ENCODE measurements around the gene OR6S1.

The OR6S1 gene

GRCh38 chr14:20609215-20610001 is 32.1 kb downstream of the OR6S1 start (continued):
- TF ChIP-seq ZNF629 (tag by site-specific recombination; IDR thresholded peaks at IDR 0.05) (no peak), ZXDB (tag by site-specific recombination; IDR thresholded peaks at IDR 0.05) (no peak), ZNF214 (tag by site-specific recombination; IDR thresholded peaks at IDR 0.05; ENCODE audit: borderline replicate concordance) (no peak), HIC1 (tag by site-specific recombination; IDR thresholded peaks at IDR 0.05) (peak; percentile 63; the same call in 1 of the 2 replicates), ZNF416 (tag by site-specific recombination; IDR thresholded peaks at IDR 0.05) (no peak), ZNF175 (tag by site-specific recombination; IDR thresholded peaks at IDR 0.05) (no peak), ZNF366 (tag by site-specific recombination; conservative IDR thresholded peaks at IDR 0.05) (no peak), ZFP3 (tag by site-specific recombination; IDR thresholded peaks at IDR 0.05; ENCODE audit: low read depth) (no peak), ZNF280D (tag by site-specific recombination; IDR thresholded peaks at IDR 0.05) (no peak), HOXD13 (CRISPR knock-in tag; IDR thresholded peaks at IDR 0.05; ENCODE audit: borderline replicate concordance) (no peak), PRDM2 (tag by site-specific recombination; IDR thresholded peaks at IDR 0.05; ENCODE audit: borderline replicate concordance) (no peak), MZF1 (tag by site-specific recombination; IDR thresholded peaks at IDR 0.05; ENCODE audit: borderline replicate concordance) (no peak), ELK4 (IDR thresholded peaks at IDR 0.05; ENCODE audit: borderline replicate concordance, low read depth, low read length) (no peak), ZNF521 (tag by site-specific recombination; IDR thresholded peaks at IDR 0.05) (no peak), ZNF561 (tag by site-specific recombination; IDR thresholded peaks at IDR 0.05; ENCODE audit: borderline replicate concordance) (peak; percentile 71), ZEB2 (tag by site-specific recombination; IDR thresholded peaks at IDR 0.05) (peak; percentile 30; the same call in 1 of the 2 replicates), ZNF701 (tag by site-specific recombination; IDR thresholded peaks at IDR 0.05) (no peak), ZNF362 (tag by site-specific recombination; IDR thresholded peaks at IDR 0.05) (no peak), INSM2 (tag by site-specific recombination; IDR thresholded peaks at IDR 0.05) (0 out of 2 replicates have a peak, but pooled peaks have one; percentile 11), ZNF777 (tag by site-specific recombination; IDR thresholded peaks at IDR 0.05; ENCODE audit: borderline replicate concordance) (peak; percentile 35; the same call in 1 of the 2 replicates), GLI4 (tag by site-specific recombination; IDR thresholded peaks at IDR 0.05) (no peak), SCRT2 (tag by site-specific recombination; IDR thresholded peaks at IDR 0.05) (peak; percentile 55), REPIN1 (tag by site-specific recombination; IDR thresholded peaks at IDR 0.05; ENCODE audit: low read depth) (no peak), ZNF560 (tag by site-specific recombination; IDR thresholded peaks at IDR 0.05; ENCODE audit: borderline replicate concordance) (no peak)

All from HEK293 (cell line).